Activated CD8-positive, alpha-beta memory T cell treated with anti-CD3 and anti-CD28 coated beads for 36 hours (primary cell): Measurements from ENCODE around the gene SMYD1. TPM values are rescaled to one million over a fixed set of nuclear protein-coding genes. Genes with fewer than 3 reads are reported as not detected.
"Not testable (repeated sequence)": the region's sequence is repeated elsewhere in the genome, so short reads cannot be mapped to it uniquely, and the experiment has no call there.

Experiments used
- CTCF ChIA-PET: fragments of 350-600 bp; sonication (Branson Sonifier 250); formaldehyde crosslinking; loops from one replicate; lab custom pipeline; 2021; ENCODE audit warnings: antibody characterized with exemption; lab: Charles Lee
- POLR2A ChIA-PET: fragments of 350-600 bp; sonication (Branson Sonifier 250); formaldehyde crosslinking; loops from one replicate; lab custom pipeline; 2021; ENCODE audit warnings: antibody characterized with exemption; lab: Charles Lee
- total RNA-seq, 2 experiments: library from RNA; stranded (reverse); gene quantifications; one replicate each; pipeline ENCODE4 v1.2.3, GENCODE V29; 2021

Gene SMYD1
- not detected for total RNA-seq

- CTCF ChIA-PET, result no interaction called here
- POLR2A ChIA-PET, result no interaction called here
These were observed at the start of gene SMYD1 for GRCh38 chr2:88067598-88067997. TSS of gene SMYD1 (plus strand) at chr2:88067825. CDS start at chr2:88067865, 40 bp downstream.

- CTCF ChIA-PET, POLR2A ChIA-PET: not testable (repeated sequence)
These were observed 49.4 kb upstream of the SMYD1 start for GRCh38 chr2:88018077-88018805.

GRCh38 chr2:88018909-88019308, 48.7 kb upstream of the SMYD1 start:
- ChIA-PET CTCF (no interaction called here), POLR2A (no interaction called here)

GRCh38 chr2:88019985-88020384, 47.6 kb upstream of the SMYD1 start:
- POLR2A ChIA-PET, result no interaction called here

GRCh38 chr2:88022669-88022921, 45.0 kb upstream of the SMYD1 start:
- ChIA-PET POLR2A (no interaction called here), CTCF (no interaction called here)

More at GRCh38 chr2:88019985-88020384, 47.6 kb upstream of the SMYD1 start:
- CTCF ChIA-PET, result no interaction called here

GRCh38 chr2:88024509-88024908, 43.1 kb upstream of the SMYD1 start:
- CTCF ChIA-PET, result no interaction called here
- POLR2A ChIA-PET, result no interaction called here

GRCh38 chr2:88027697-88028389, 39.8 kb upstream of the SMYD1 start:
- CTCF ChIA-PET, result no interaction called here
- POLR2A ChIA-PET, result no interaction called here

- ChIA-PET POLR2A (no interaction called here), CTCF (no interaction called here)
These were observed 38.7 kb upstream of the SMYD1 start for GRCh38 chr2:88028931-88029330.

GRCh38 chr2:88032070-88032702, 35.4 kb upstream of the SMYD1 start:
- POLR2A ChIA-PET, result no interaction called here
- CTCF ChIA-PET, result no interaction called here

GRCh38 chr2:88036182-88036581, 31.4 kb upstream of the SMYD1 start:
- POLR2A ChIA-PET, result no interaction called here
- CTCF ChIA-PET, result no interaction called here

GRCh38 chr2:88036606-88037005, 31.0 kb upstream of the SMYD1 start:
- ChIA-PET POLR2A (no interaction called here), CTCF (no interaction called here)

GRCh38 chr2:88038263-88039105, 29.1 kb upstream of the SMYD1 start:
- CTCF ChIA-PET, result interaction anchor here (0.8 to 1.2 kb wide), 2 partner anchors 16 to 22 kb away, joined by 3 read pairs; no protein-coding TSS in a partner anchor
- POLR2A ChIA-PET, result no interaction called here

GRCh38 chr2:88042476-88042875, 25.1 kb upstream of the SMYD1 start:
- POLR2A ChIA-PET, result no interaction called here
- CTCF ChIA-PET, result interaction anchor here (0.6 kb wide), 1 partner anchor 342 kb away, joined by 5 read pairs; no protein-coding TSS in a partner anchor

GRCh38 chr2:88045561-88045960, 22.1 kb upstream of the SMYD1 start:
- POLR2A ChIA-PET, result not testable (repeated sequence)
- CTCF ChIA-PET, result interaction anchor here (1.3 kb wide), 1 partner anchor 15 kb away, joined by 7 read pairs; no protein-coding TSS in a partner anchor

GRCh38 chr2:88048541-88048940, 19.1 kb upstream of the SMYD1 start:
- POLR2A ChIA-PET, result no interaction called here
- CTCF ChIA-PET, result no interaction called here

GRCh38 chr2:88049622-88050021, 18.0 kb upstream of the SMYD1 start:
- ChIA-PET CTCF (no interaction called here), POLR2A (interaction anchor here (0.5 kb wide), 2 partner anchors 561 to 1223 kb away, joined by 4 read pairs; no protein-coding TSS in a partner anchor)

GRCh38 chr2:88051792-88052191, 15.8 kb upstream of the SMYD1 start:
- POLR2A ChIA-PET, result no interaction called here
- CTCF ChIA-PET, result no interaction called here

GRCh38 chr2:88053296-88053695, 14.3 kb upstream of the SMYD1 start:
- CTCF ChIA-PET, result no interaction called here
- POLR2A ChIA-PET, result no interaction called here

GRCh38 chr2:88053934-88054781, 13.5 kb upstream of the SMYD1 start:
- ChIA-PET CTCF (interaction anchor here (0.6 kb wide), 1 partner anchor 16 kb away, joined by 3 read pairs; no protein-coding TSS in a partner anchor), POLR2A (interaction anchor here (1.0 kb wide), 1 partner anchor 38 kb away, joined by 7 read pairs; the partner anchor contains the start of gene RNU2-63P)
